HepG2 (cell line): ENCODE results near the gene ACAD11. TPM values are rescaled to one million over a fixed set of nuclear protein-coding genes. Genes with fewer than 3 reads are reported as not detected.
A peak's percentile ranks its signal among the peaks of the same experiment; 100 is the strongest.

Experiments used
- ATF7-NPFF ChIP-seq: sonication (generic); formaldehyde crosslinking; IDR thresholded peaks from 2 replicates; pipeline ENCODE4 v1.8.1; 2023; ENCODE audit warnings: mild to moderate bottlenecking, low read depth, missing genetic modification reagents, moderate library complexity
- CBX5 ChIP-seq: sonication (generic); formaldehyde crosslinking; IDR thresholded peaks from 2 replicates; pipeline ENCODE4 v1.4.0; 2020; ENCODE audit warnings: missing genetic modification reagents, borderline replicate concordance
- CREB1 ChIP-seq, 2 experiments: fragments of 450-650 bp in 1 of 2; IDR thresholded peaks; 2 replicates each; pipeline ENCODE4 v1.6.1; 2016 to 2017; ENCODE audit warnings: control low read depth in 1 of 2, mild to moderate bottlenecking in 1 of 2, missing compliant biosample characterization in 1 of 2, missing genetic modification characterization in 1 of 2
- GTF3A ChIP-seq: sonication (generic); formaldehyde crosslinking; conservative IDR thresholded peaks from 2 replicates; pipeline ENCODE4 v1.4.0; 2020; ENCODE audit warnings: mild to moderate bottlenecking, missing genetic modification reagents
- HOXA5 ChIP-seq: sonication (generic); formaldehyde crosslinking; IDR thresholded peaks from 2 replicates; pipeline ENCODE4 v1.4.0; 2020; ENCODE audit warnings: missing genetic modification reagents
- MLLT10 ChIP-seq: sonication (generic); formaldehyde crosslinking; IDR thresholded peaks from 2 replicates; pipeline ENCODE4 v1.4.0; 2020; ENCODE audit warnings: missing genetic modification reagents
- MYPOP ChIP-seq: sonication (generic); formaldehyde crosslinking; IDR thresholded peaks from 2 replicates; pipeline ENCODE4 v1.8.1; 2023; ENCODE audit warnings: mild to moderate bottlenecking, moderate library complexity, missing genetic modification reagents
- NR3C1 ChIP-seq: sonication (generic); formaldehyde crosslinking; IDR thresholded peaks from 2 replicates; pipeline ENCODE4 v1.4.0; 2020; ENCODE audit warnings: missing genetic modification reagents
- TARDBP ChIP-seq: sonication (generic); formaldehyde crosslinking; IDR thresholded peaks from 2 replicates; pipeline ENCODE4 v1.8.0; 2022; ENCODE audit warnings: mild to moderate bottlenecking, missing genetic modification reagents
- YEATS4 ChIP-seq: sonication (generic); formaldehyde crosslinking; IDR thresholded peaks from 2 replicates; pipeline ENCODE4 v1.4.0; 2020; ENCODE audit warnings: missing genetic modification reagents, borderline replicate concordance
- ZBTB4 ChIP-seq: sonication (generic); formaldehyde crosslinking; IDR thresholded peaks from 2 replicates; pipeline ENCODE4 v1.4.0; 2020; ENCODE audit warnings: missing genetic modification reagents, mild to moderate bottlenecking, borderline replicate concordance
- ZEB1 ChIP-seq: IDR thresholded peaks from 2 replicates; pipeline ENCODE4 v1.6.1; 2012; ENCODE audit warnings: mild to moderate bottlenecking, low read depth, inconsistent platforms; ENCODE audit not compliant: insufficient replicate concordance
- ZHX2 ChIP-seq, 2 experiments: sonication (generic) in 1 of 2; formaldehyde crosslinking in 1 of 2; IDR thresholded peaks; 2 replicates each; pipeline versions ENCODE4 v1.6.1 to v1.9.0; 2014 to 2022; ENCODE audit warnings: antibody characterized with exemption in 1 of 2, borderline replicate concordance in 1 of 2, inconsistent platforms in 1 of 2, low read depth in 1 of 2, missing genetic modification reagents in 1 of 2
- ZNF317 ChIP-seq: sonication (generic); formaldehyde crosslinking; IDR thresholded peaks from 2 replicates; pipeline ENCODE4 v1.5.0; 2020; ENCODE audit warnings: mild to moderate bottlenecking, missing genetic modification reagents
- ZNF496 ChIP-seq: sonication (generic); formaldehyde crosslinking; IDR thresholded peaks from 2 replicates; pipeline ENCODE4 v1.8.1; 2023; ENCODE audit warnings: mild to moderate bottlenecking, moderate library complexity, missing genetic modification reagents; ENCODE audit not compliant: insufficient replicate concordance
- ZNF530 ChIP-seq: sonication (generic); formaldehyde crosslinking; IDR thresholded peaks from 2 replicates; pipeline ENCODE4 v1.5.0; 2020; ENCODE audit warnings: low read depth, mild to moderate bottlenecking, missing genetic modification reagents
- ZNF672 ChIP-seq: sonication (generic); formaldehyde crosslinking; IDR thresholded peaks from 2 replicates; pipeline ENCODE4 v1.8.1; 2022; ENCODE audit warnings: missing genetic modification reagents
- ZNF749 ChIP-seq: sonication (generic); formaldehyde crosslinking; IDR thresholded peaks from 2 replicates; pipeline ENCODE4 v1.8.0; 2022; ENCODE audit warnings: mild to moderate bottlenecking, missing genetic modification reagents, moderate library complexity, borderline replicate concordance
- polyA plus RNA-seq, 8 experiments: library from polyadenylated mRNA; depleted of rRNA in 3 of 8; stranded (reverse) in 7 of 8; unstranded in 1 of 8; fragments of >200 nt; fragmentation: Illumina TruSeq in 4 of 8; extraction: Trizol in 4 of 8; gene quantifications; 2 replicates each; pipeline versions ENCODE4 v1.2.1 to v1.2.3, GENCODE V29; 2011 to 2016; ENCODE audit warnings: low read depth in 4 of 8, missing spikeins in 1 of 8, mixed read lengths in 1 of 8; ENCODE audit not compliant: insufficient read depth in 1 of 8
- total RNA-seq, 5 experiments: library from RNA; depleted of rRNA; stranded (reverse); fragments of >200 nt; fragmentation: Illumina TruSeq; extraction: Trizol; gene quantifications; 2 replicates each; pipeline ENCODE4 v1.2.3, GENCODE V29; 2016; ENCODE audit warnings: low read depth in 1 of 5

The ACAD11 gene
- total and polyA plus RNA-seq, 2 of the 13 experiments (the other 11 are each of a cell fraction or from before 2014, with no cell fraction given): 30.6 to 56.9 TPM

- TF ChIP-seq ZNF530 (CRISPR knock-in tag): 0 out of 2 replicates have a peak, but pooled peaks have one; percentile 59
- TF ChIP-seq MLLT10 (CRISPR knock-in tag): no peak
- no peak for TF ChIP-seq CBX5 (CRISPR knock-in tag)
- TF ChIP-seq TARDBP (CRISPR knock-in tag): peak; percentile 65
- 0 out of 2 replicates have a peak, but pooled peaks have one; percentile 27 for TF ChIP-seq MYPOP (CRISPR knock-in tag)
- no peak for TF ChIP-seq ZNF672 (CRISPR knock-in tag)
- TF ChIP-seq HOXA5 (CRISPR knock-in tag): no peak; the same call in 1 of the 2 replicates
- TF ChIP-seq ZNF496 (CRISPR knock-in tag): no peak
- peak; percentile 62; the same call in 1 of the 2 replicates for TF ChIP-seq ZNF317
- no peak for TF ChIP-seq ZEB1
- TF ChIP-seq NR3C1: no peak
- no peak for TF ChIP-seq GTF3A (CRISPR knock-in tag)
- TF ChIP-seq ZBTB4 (CRISPR knock-in tag): peak; percentile 49; the same call in 1 of the 2 replicates
- no peak for TF ChIP-seq ATF7-NPFF
- peak; percentile 86 for TF ChIP-seq YEATS4 (CRISPR knock-in tag)
- TF ChIP-seq ZHX2 (IDR thresholded peaks at IDR 0.05; ENCODE audit: low read depth): no peak
- TF ChIP-seq ZHX2 (CRISPR knock-in tag; IDR thresholded peaks at IDR 0.05; ENCODE audit: borderline replicate concordance): no peak
- 0 out of 2 replicates have a peak, but pooled peaks have one; percentile 22 for TF ChIP-seq ZNF749 (CRISPR knock-in tag)
- no peak for TF ChIP-seq CREB1 (IDR thresholded peaks at IDR 0.05)
- TF ChIP-seq CREB1 (CRISPR knock-in tag; IDR thresholded peaks at IDR 0.05): no peak
Observed at GRCh38 chr3:132660052-132660810, 622 bp upstream of the ACAD11 start, which contains the start of gene UBA5 (continued).
